ENCODE results near the gene PLPP1. TPM values are rescaled to one million over a fixed set of nuclear protein-coding genes. Genes with fewer than 3 reads are reported as not detected.

PLPP1 gene
- total RNA-seq (2022) (7.5 and 10.4 TPM in 2 replicates), Bru-seq, nascent RNA (percentile 55 among the genes with signal in this experiment), BruChase-seq, experiment 1, labeled RNA remaining after a 6-hour chase (percentile 43 among the genes with signal in this experiment), BruChase-seq, experiment 2, labeled RNA remaining after a 2-hour chase (percentile 47 among the genes with signal in this experiment)
- long read RNA-seq, transcript PLPP1-202 (6 exons, 1,597 nt) = major isoform, 25 of 31 reads
- long read RNA-seq, partial matches to known transcripts = 0 of 31 reads
- long read RNA-seq, other reads (novel, unspliced or antisense) = 6 of 31 reads

GRCh38 chr5:55534436-55535198 lies at the start of gene PLPP1:
PLPP1 (minus strand) TSS chr5:55534964; CDS start chr5:55534629, 335 bp downstream.
- H3K27me3 Mint-ChIP-seq (ENCODE audit: insufficient read depth, unreplicated experiment) = no peaks in the 10 kb centered on the region
- H3K27ac Mint-ChIP-seq (ENCODE audit: low read depth, unreplicated experiment) = peak within 1 kb of the TSS; percentile 59
- H3K9me3 Mint-ChIP-seq (ENCODE audit: unreplicated experiment) = no peaks in the 10 kb centered on the region
- intact Hi-C loops (cut with micrococcal nuclease) = loop anchor here (1.0 to 10.0 kb wide), 2 partner anchors 96 to 150 kb away; no protein-coding TSS in a partner anchor
- peak within 1 kb of the TSS; percentile 76 for H3K4me3 Mint-ChIP-seq (ENCODE audit: unreplicated experiment)
- H3K4me1 Mint-ChIP-seq (ENCODE audit: insufficient read depth, unreplicated experiment) = peaks cover 6% of the 10 kb centered on the region
- no peak for TF ChIP-seq CTCF (IDR thresholded peaks at IDR 0.05; ENCODE audit: unreplicated experiment)
- ChIA-PET CTCF (interaction anchor here (0.8 to 1.3 kb wide), 4 partner anchors 10 to 128 kb away, joined by 3 read pairs; no protein-coding TSS in a partner anchor), POLR2A (interaction anchor here (0.7 to 1.7 kb wide), 7 partner anchors 10 to 1224 kb away, joined by 3 to 9 read pairs (median 3); partner anchors contain the start of gene ARL15)
- DNase-seq (ENCODE audit: unreplicated experiment) = peak; percentile 82
- no TSS peak for BruUV-seq (replicated peaks)
- no peaks in the 10 kb centered on the region for H3K36me3 Mint-ChIP-seq (ENCODE audit: insufficient read depth, unreplicated experiment)

GRCh38 chr5:55583578-55583977 lies 48.8 kb upstream of the PLPP1 start:
- ChIA-PET CTCF (no interaction called here), POLR2A (no interaction called here)
- H3K4me3 Mint-ChIP-seq (ENCODE audit: unreplicated experiment) = no peak overlapping the region
- no peaks in the 10 kb centered on the region for H3K36me3 Mint-ChIP-seq (ENCODE audit: insufficient read depth, unreplicated experiment)
- no peaks in the 10 kb centered on the region for H3K4me1 Mint-ChIP-seq (ENCODE audit: insufficient read depth, unreplicated experiment)
- H3K27me3 Mint-ChIP-seq (ENCODE audit: insufficient read depth, unreplicated experiment) = no peaks in the 10 kb centered on the region
- no peak for TF ChIP-seq CTCF (IDR thresholded peaks at IDR 0.05; ENCODE audit: unreplicated experiment)
- no peaks in the 10 kb centered on the region for H3K9me3 Mint-ChIP-seq (ENCODE audit: unreplicated experiment)
- BruUV-seq (replicated peaks) = no TSS peak
- intact Hi-C loops (cut with micrococcal nuclease) = no loop called here
- no peak for DNase-seq (ENCODE audit: unreplicated experiment)
- H3K27ac Mint-ChIP-seq (ENCODE audit: low read depth, unreplicated experiment) = no peak overlapping the region

GRCh38 chr5:55582256-55582655 lies 47.5 kb upstream of the PLPP1 start:
- no peak overlapping the region for H3K4me3 Mint-ChIP-seq (ENCODE audit: unreplicated experiment)
- BruUV-seq (replicated peaks) = no TSS peak
- no peak for DNase-seq (ENCODE audit: unreplicated experiment)
- H3K9me3 Mint-ChIP-seq (ENCODE audit: unreplicated experiment) = no peaks in the 10 kb centered on the region
- no peak overlapping the region for H3K27ac Mint-ChIP-seq (ENCODE audit: low read depth, unreplicated experiment)
- H3K36me3 Mint-ChIP-seq (ENCODE audit: insufficient read depth, unreplicated experiment) = no peaks in the 10 kb centered on the region
- no peak for TF ChIP-seq CTCF (IDR thresholded peaks at IDR 0.05; ENCODE audit: unreplicated experiment)
- ChIA-PET CTCF (interaction anchor here (1.4 kb wide), 1 partner anchor 9 kb away, joined by 5 read pairs; no protein-coding TSS in a partner anchor), POLR2A (no interaction called here)
- H3K4me1 Mint-ChIP-seq (ENCODE audit: insufficient read depth, unreplicated experiment) = no peaks in the 10 kb centered on the region
- no peaks in the 10 kb centered on the region for H3K27me3 Mint-ChIP-seq (ENCODE audit: insufficient read depth, unreplicated experiment)
- intact Hi-C loops (cut with micrococcal nuclease) = no loop called here

- intact Hi-C loops (cut with micrococcal nuclease) = no loop called here
These were observed 45.3 kb upstream of the PLPP1 start for GRCh38 chr5:55580042-55580441.

More at GRCh38 chr5:55580042-55580441, 45.3 kb upstream of the PLPP1 start:
- POLR2A ChIA-PET = no interaction called here
- no peaks in the 10 kb centered on the region for H3K27me3 Mint-ChIP-seq (ENCODE audit: insufficient read depth, unreplicated experiment)
- H3K4me3 Mint-ChIP-seq (ENCODE audit: unreplicated experiment) = no peak overlapping the region
- H3K4me1 Mint-ChIP-seq (ENCODE audit: insufficient read depth, unreplicated experiment) = no peaks in the 10 kb centered on the region
- no peak for TF ChIP-seq CTCF (IDR thresholded peaks at IDR 0.05; ENCODE audit: unreplicated experiment)
- H3K36me3 Mint-ChIP-seq (ENCODE audit: insufficient read depth, unreplicated experiment) = no peaks in the 10 kb centered on the region
- no peak overlapping the region for H3K27ac Mint-ChIP-seq (ENCODE audit: low read depth, unreplicated experiment)
- no peak for DNase-seq (ENCODE audit: unreplicated experiment)
- no TSS peak for BruUV-seq (replicated peaks)
- H3K9me3 Mint-ChIP-seq (ENCODE audit: unreplicated experiment) = no peaks in the 10 kb centered on the region
- CTCF ChIA-PET = no interaction called here
